IMR-90 (cell line): ENCODE data around the gene GPC5. TPM values are rescaled to one million over a fixed set of nuclear protein-coding genes. Genes with fewer than 3 reads are reported as not detected.

Experiments used
- ATAC-seq: fragments of 200-7000 bp; cut with Tn5 transposase; 2 replicates; pipeline ENCODE4 v1.9.1; 2020; ENCODE audit warnings: low read depth, mild to moderate bottlenecking, moderate library complexity
- BruUV-seq: library from RNA; stranded (reverse); fragments of 400-500 nt; replicated peaks from 2 replicates; lab custom pipeline; 2021; lab: Mats Ljungman, UMichigan
- CTCF ChIA-PET: fragments of 300-600 bp; formaldehyde crosslinking; extraction: SDS; loops from one replicate; lab custom pipeline; 2021; ENCODE audit warnings: antibody characterized with exemption; lab: Yijun Ruan, JAX
- POLR2A ChIA-PET: fragments of 300-600 bp; sonication (Branson Sonifier 250); formaldehyde crosslinking; loops from one replicate; lab custom pipeline; 2022; ENCODE audit warnings: antibody characterized with exemption; ENCODE audit not compliant: unreplicated experiment; lab: Charles Lee
- DNase-seq: peaks from one replicate; pipeline ENCODE4 v3.0.0; 2013
- H2AFZ ChIP-seq: replicated peaks from 2 replicates; pipeline ENCODE3; 2013; ENCODE audit warnings: low read length, mild to moderate bottlenecking; ENCODE audit not compliant: poor library complexity
- H2AK5ac ChIP-seq: 2 replicates; pipeline ENCODE4 v1.6.1; 2013; ENCODE audit warnings: low read depth, low read length, inconsistent platforms
- H2AK9ac ChIP-seq: replicated peaks from 2 replicates; pipeline ENCODE3; 2013; ENCODE audit warnings: mild to moderate bottlenecking, low read depth, low read length, moderate library complexity; ENCODE audit not compliant: poor library complexity
- H2BK120ac ChIP-seq: 2 replicates; pipeline ENCODE4 v1.6.1; 2013; ENCODE audit warnings: low read depth, low read length, inconsistent platforms
- H2BK15ac ChIP-seq: 3 replicates; pipeline ENCODE4 v1.6.1; 2013; ENCODE audit warnings: low read depth, low read length, inconsistent platforms
- H2BK20ac ChIP-seq: 2 replicates; pipeline ENCODE4 v1.6.1; 2013; ENCODE audit warnings: low read depth, mild to moderate bottlenecking, inconsistent platforms, low read length, moderate library complexity
- H2BK5ac ChIP-seq: 2 replicates; pipeline ENCODE4 v1.6.1; 2013; ENCODE audit warnings: mild to moderate bottlenecking, low read depth, low read length, inconsistent platforms; ENCODE audit not compliant: poor library complexity, severe bottlenecking
- H3K14ac ChIP-seq: replicated peaks from 2 replicates; pipeline ENCODE4 v1.6.1; 2013; ENCODE audit warnings: low read depth, low read length, inconsistent platforms
- H3K18ac ChIP-seq: 2 replicates; pipeline ENCODE4 v1.6.1; 2013; ENCODE audit warnings: low read depth, low read length, control low read depth
- H3K23ac ChIP-seq: 2 replicates; pipeline ENCODE4 v1.6.1; 2013; ENCODE audit warnings: low read depth, low read length, inconsistent platforms
- H3K27ac ChIP-seq: 2 replicates; pipeline ENCODE4 v1.5.1; 2013; ENCODE audit warnings: mild to moderate bottlenecking, control low read depth, low read length; ENCODE audit not compliant: insufficient read depth
- H3K27me3 ChIP-seq: 2 replicates; pipeline ENCODE4 v1.6.1; 2013; ENCODE audit warnings: low read length; ENCODE audit not compliant: control insufficient read depth, insufficient read depth
- H3K36me3 ChIP-seq: 2 replicates; pipeline ENCODE4 v1.6.1; 2013; ENCODE audit warnings: low read length, mixed read lengths; ENCODE audit not compliant: control insufficient read depth, insufficient read depth
- H3K4ac ChIP-seq: 2 replicates; pipeline ENCODE4 v1.6.1; 2013; ENCODE audit warnings: low read depth, low read length, inconsistent platforms
- H3K4me1 ChIP-seq: 2 replicates; pipeline ENCODE4 v1.6.1; 2013; ENCODE audit warnings: low read length, mixed read lengths; ENCODE audit not compliant: control insufficient read depth, insufficient read depth
- H3K4me2 ChIP-seq: 2 replicates; pipeline ENCODE4 v1.6.1; 2013; ENCODE audit warnings: low read depth, mild to moderate bottlenecking, control low read depth, low read length, moderate library complexity
- H3K4me3 ChIP-seq: 2 replicates; pipeline ENCODE4 v1.5.1; 2013; ENCODE audit warnings: low read depth, mild to moderate bottlenecking, control low read depth, low read length, moderate library complexity; ENCODE audit not compliant: insufficient read depth
- H3K56ac ChIP-seq: 2 replicates; pipeline ENCODE4 v1.6.1; 2013; ENCODE audit warnings: low read length, inconsistent platforms; ENCODE audit not compliant: insufficient read depth; ENCODE audit errors: extremely low read depth
- H3K79me1 ChIP-seq, 2 experiments: 2 replicates each; pipeline ENCODE4 v1.6.1; 2013; ENCODE audit warnings: low read length in 2 of 2, inconsistent platforms in 1 of 2, low read depth in 1 of 2
- H3K9ac ChIP-seq: 2 replicates; pipeline ENCODE4 v1.6.1; 2013; ENCODE audit warnings: low read depth, low read length, control low read depth
- H3K9me1 ChIP-seq: 2 replicates; pipeline ENCODE4 v1.6.1; 2013; ENCODE audit warnings: low read length, inconsistent platforms; ENCODE audit not compliant: insufficient read depth
- H3K9me3 ChIP-seq: 2 replicates; pipeline ENCODE4 v1.6.1; 2013; ENCODE audit warnings: low read length; ENCODE audit not compliant: control insufficient read depth, insufficient read depth
- H4K20me1 ChIP-seq: 2 replicates; pipeline ENCODE4 v1.6.1; 2013; ENCODE audit warnings: low read length, inconsistent platforms; ENCODE audit not compliant: insufficient read depth
- H4K5ac ChIP-seq: 2 replicates; pipeline ENCODE4 v1.6.1; 2013; ENCODE audit warnings: mild to moderate bottlenecking, low read depth, low read length, control low read depth
- H4K8ac ChIP-seq, 2 experiments: 2 replicates each; pipeline ENCODE4 v1.6.1; 2013; ENCODE audit warnings: low read depth in 2 of 2, low read length in 2 of 2, control low read depth in 1 of 2, inconsistent platforms in 1 of 2
- H4K91ac ChIP-seq: 2 replicates; pipeline ENCODE4 v1.6.1; 2013; ENCODE audit warnings: low read depth, low read length, inconsistent platforms; ENCODE audit not compliant: insufficient read depth
- CEBPB ChIP-seq: IDR thresholded peaks from 2 replicates; pipeline ENCODE4 v1.6.1; 2012; ENCODE audit warnings: low read depth, low read length, improper control_type of control experiment
- ELK1 ChIP-seq: fragments of 150-350 bp; IDR thresholded peaks from 2 replicates; pipeline ENCODE4 v1.6.1; 2016; ENCODE audit warnings: low read depth, mild to moderate bottlenecking, low read length, moderate library complexity, borderline replicate concordance
- FOS ChIP-seq: fragments of 150-350 bp; IDR thresholded peaks from 2 replicates; pipeline ENCODE4 v1.6.1; 2016; ENCODE audit warnings: low read depth, low read length
- MAFK ChIP-seq: IDR thresholded peaks from 2 replicates; pipeline ENCODE4 v1.6.1; 2012; ENCODE audit warnings: low read depth, low read length, improper control_type of control experiment
- MAZ ChIP-seq: IDR thresholded peaks from 2 replicates; pipeline ENCODE4 v1.6.1; 2012; ENCODE audit warnings: low read depth, mild to moderate bottlenecking, low read length, improper control_type of control experiment, moderate library complexity, borderline replicate concordance
- MXI1 ChIP-seq: IDR thresholded peaks from 2 replicates; pipeline ENCODE4 v1.6.1; 2012; ENCODE audit warnings: low read depth, mild to moderate bottlenecking, low read length, moderate library complexity, borderline replicate concordance
- NFE2L2 ChIP-seq: fragments of 150-350 bp; IDR thresholded peaks from 2 replicates; pipeline ENCODE4 v1.6.1; 2016; ENCODE audit warnings: low read depth, mild to moderate bottlenecking, low read length
- POLR2A ChIP-seq: IDR thresholded peaks from 2 replicates; pipeline ENCODE4 v1.6.1; 2012; ENCODE audit warnings: mild to moderate bottlenecking, low read depth, low read length
- RAD21 ChIP-seq: IDR thresholded peaks from 2 replicates; pipeline ENCODE4 v1.6.1; 2012; ENCODE audit warnings: low read length, improper control_type of control experiment
- RCOR1 ChIP-seq: IDR thresholded peaks from 2 replicates; pipeline ENCODE4 v1.6.1; 2012; ENCODE audit warnings: mild to moderate bottlenecking, low read length, improper control_type of control experiment; ENCODE audit not compliant: insufficient replicate concordance
- RFX5 ChIP-seq: IDR thresholded peaks from 2 replicates; pipeline ENCODE4 v1.8.0; 2012; ENCODE audit warnings: low read depth, mild to moderate bottlenecking, low read length, moderate library complexity
- SMC3 ChIP-seq: fragments of 150-350 bp; IDR thresholded peaks from 2 replicates; pipeline ENCODE4 v1.6.1; 2016; ENCODE audit warnings: low read depth, mild to moderate bottlenecking, antibody characterized with exemption, low read length, moderate library complexity
- USF2 ChIP-seq: fragments of 150-350 bp; IDR thresholded peaks from 2 replicates; pipeline ENCODE4 v1.6.1; 2017; ENCODE audit warnings: mild to moderate bottlenecking, antibody characterized with exemption, low read length, low read depth
- WGBS, 2 experiments: methylation state at CpG; one replicate each; pipeline versions ENCODE4 v1.1.5 to v1.1.7; 2013; ENCODE audit warnings: missing lambda C conversion rate in 2 of 2; ENCODE audit not compliant: insufficient read length in 1 of 2; ENCODE audit errors: extremely low coverage in 2 of 2; 5-methylcytosine and 5-hydroxymethylcytosine counted together
- dilution Hi-C: fragments of 300-500 bp; cut with HindIII; formaldehyde crosslinking; loops from one replicate; pipeline ENCODE4 v1.14.3; 2018; ENCODE audit warnings: low sequenced_read_pairs; ENCODE audit not compliant: unreplicated experiment
- in situ Hi-C: fragments of 300-500 bp; cut with MboI; formaldehyde crosslinking; loops from 3 replicates; pipeline ENCODE4 v1.14.3; 2019; ENCODE audit warnings: low sequenced_read_pairs, inconsistent platforms, mixed read lengths
- intact Hi-C: fragments of 100-400 bp; cut with micrococcal nuclease; formaldehyde crosslinking; loops from 2 replicates; pipeline ENCODE4 v1.10.0; 2022
- polyA plus RNA-seq, 3 experiments: library from polyadenylated mRNA; depleted of rRNA; stranded (reverse); fragments of >200 nt; gene quantifications; 2 replicates each; pipeline ENCODE4 v1.2.3, GENCODE V29; 2012; ENCODE audit warnings: low replicate concordance in 1 of 3
- total RNA-seq: library from RNA; depleted of rRNA; stranded (reverse); fragments of >200 nt; gene quantifications from 2 replicates; pipeline ENCODE4 v1.2.3, GENCODE V29; 2012

GPC5 gene
- total and polyA plus RNA-seq, 2 of the 4 experiments (the other 2 are of a cell fraction): 0.94 to 1.8 TPM

- intact Hi-C loops: no loop called here
- WGBS, 2 experiments: no CpG with 5 or more reads among the region's 3 CpGs
These were observed 480.1 kb downstream of the GPC5 start for GRCh38 chr13:91878491-91878890.

More at GRCh38 chr13:91878491-91878890, 480.1 kb downstream of the GPC5 start:
- Histone ChIP-seq H3K9me3 (no peaks in the 10 kb centered on the region), H3K4me2 (no peak overlapping the region), H3K4ac (no peak overlapping the region), H2AK5ac (no peak overlapping the region), H2AK9ac (no peak overlapping the region), H2BK5ac (no peak overlapping the region), H3K18ac (no peak overlapping the region), H3K23ac (no peak overlapping the region), H3K4me3 (no peak overlapping the region), H2BK120ac (no peak overlapping the region), H3K36me3 (no peaks in the 10 kb centered on the region), H3K27me3 (no peaks in the 10 kb centered on the region), H2BK20ac (no peak overlapping the region), H3K14ac (no peak overlapping the region), H4K20me1 (no peaks in the 10 kb centered on the region), H4K91ac (no peak overlapping the region), H3K56ac (no peak overlapping the region), H2AFZ (no peak overlapping the region), H3K27ac (no peak overlapping the region), H3K4me1 (no peaks in the 10 kb centered on the region), H3K9ac (no peak overlapping the region), H3K9me1 (no peaks in the 10 kb centered on the region), H2BK15ac (no peak overlapping the region), H4K5ac (no peak overlapping the region), H4K8ac (no peak overlapping the region), H3K79me1 (no peaks in the 10 kb centered on the region)
- POLR2A ChIA-PET: no interaction called here
- dilution Hi-C loops (no loop called here), in situ Hi-C loops (no loop called here)
- TF ChIP-seq USF2 (no peak), MAFK (no peak), POLR2A (no peak), NFE2L2 (no peak), MXI1 (no peak), CEBPB (no peak), MAZ (no peak), ELK1 (no peak), RCOR1 (no peak), FOS (no peak), SMC3 (no peak), RFX5 (no peak), RAD21 (no peak)
- no TSS peak for BruUV-seq
- CTCF ChIA-PET: no interaction called here
- DNase-seq (no peak), ATAC-seq (no peak)
